IMR-90 (cell line): ENCODE measurements around the gene SLC28A2. TPM values are rescaled to one million over a fixed set of nuclear protein-coding genes. Genes with fewer than 3 reads are reported as not detected.

Experiments
- ATAC-seq: fragments of 200-7000 bp; cut with Tn5 transposase; 2 replicates; pipeline ENCODE4 v1.9.1; 2020; ENCODE audit warnings: low read depth, mild to moderate bottlenecking, moderate library complexity
- BruUV-seq: library from RNA; stranded (reverse); fragments of 400-500 nt; replicated peaks from 2 replicates; lab custom pipeline; 2021; lab: Mats Ljungman, UMichigan
- CTCF ChIA-PET: fragments of 300-600 bp; formaldehyde crosslinking; extraction: SDS; loops from one replicate; lab custom pipeline; 2021; ENCODE audit warnings: antibody characterized with exemption; lab: Yijun Ruan, JAX
- POLR2A ChIA-PET: fragments of 300-600 bp; sonication (Branson Sonifier 250); formaldehyde crosslinking; loops from one replicate; lab custom pipeline; 2022; ENCODE audit warnings: antibody characterized with exemption; ENCODE audit not compliant: unreplicated experiment; lab: Charles Lee
- DNase-seq: peaks from one replicate; pipeline ENCODE4 v3.0.0; 2013
- H2AFZ ChIP-seq: replicated peaks from 2 replicates; pipeline ENCODE3; 2013; ENCODE audit warnings: low read length, mild to moderate bottlenecking; ENCODE audit not compliant: poor library complexity
- H2AK5ac ChIP-seq: 2 replicates; pipeline ENCODE4 v1.6.1; 2013; ENCODE audit warnings: low read depth, low read length, inconsistent platforms
- H2AK9ac ChIP-seq: replicated peaks from 2 replicates; pipeline ENCODE3; 2013; ENCODE audit warnings: mild to moderate bottlenecking, low read depth, low read length, moderate library complexity; ENCODE audit not compliant: poor library complexity
- H2BK120ac ChIP-seq: 2 replicates; pipeline ENCODE4 v1.6.1; 2013; ENCODE audit warnings: low read depth, low read length, inconsistent platforms
- H2BK15ac ChIP-seq: 3 replicates; pipeline ENCODE4 v1.6.1; 2013; ENCODE audit warnings: low read depth, low read length, inconsistent platforms
- H2BK20ac ChIP-seq: 2 replicates; pipeline ENCODE4 v1.6.1; 2013; ENCODE audit warnings: low read depth, mild to moderate bottlenecking, inconsistent platforms, low read length, moderate library complexity
- H2BK5ac ChIP-seq: 2 replicates; pipeline ENCODE4 v1.6.1; 2013; ENCODE audit warnings: mild to moderate bottlenecking, low read depth, low read length, inconsistent platforms; ENCODE audit not compliant: poor library complexity, severe bottlenecking
- H3K14ac ChIP-seq: replicated peaks from 2 replicates; pipeline ENCODE4 v1.6.1; 2013; ENCODE audit warnings: low read depth, low read length, inconsistent platforms
- H3K18ac ChIP-seq: 2 replicates; pipeline ENCODE4 v1.6.1; 2013; ENCODE audit warnings: low read depth, low read length, control low read depth
- H3K23ac ChIP-seq: 2 replicates; pipeline ENCODE4 v1.6.1; 2013; ENCODE audit warnings: low read depth, low read length, inconsistent platforms
- H3K27ac ChIP-seq: 2 replicates; pipeline ENCODE4 v1.5.1; 2013; ENCODE audit warnings: mild to moderate bottlenecking, control low read depth, low read length; ENCODE audit not compliant: insufficient read depth
- H3K27me3 ChIP-seq: 2 replicates; pipeline ENCODE4 v1.6.1; 2013; ENCODE audit warnings: low read length; ENCODE audit not compliant: control insufficient read depth, insufficient read depth
- H3K36me3 ChIP-seq: 2 replicates; pipeline ENCODE4 v1.6.1; 2013; ENCODE audit warnings: low read length, mixed read lengths; ENCODE audit not compliant: control insufficient read depth, insufficient read depth
- H3K4ac ChIP-seq: 2 replicates; pipeline ENCODE4 v1.6.1; 2013; ENCODE audit warnings: low read depth, low read length, inconsistent platforms
- H3K4me1 ChIP-seq: 2 replicates; pipeline ENCODE4 v1.6.1; 2013; ENCODE audit warnings: low read length, mixed read lengths; ENCODE audit not compliant: control insufficient read depth, insufficient read depth
- H3K4me2 ChIP-seq: 2 replicates; pipeline ENCODE4 v1.6.1; 2013; ENCODE audit warnings: low read depth, mild to moderate bottlenecking, control low read depth, low read length, moderate library complexity
- H3K4me3 ChIP-seq: 2 replicates; pipeline ENCODE4 v1.5.1; 2013; ENCODE audit warnings: low read depth, mild to moderate bottlenecking, control low read depth, low read length, moderate library complexity; ENCODE audit not compliant: insufficient read depth
- H3K56ac ChIP-seq: 2 replicates; pipeline ENCODE4 v1.6.1; 2013; ENCODE audit warnings: low read length, inconsistent platforms; ENCODE audit not compliant: insufficient read depth; ENCODE audit errors: extremely low read depth
- H3K79me1 ChIP-seq, 2 experiments: 2 replicates each; pipeline ENCODE4 v1.6.1; 2013; ENCODE audit warnings: low read length in 2 of 2, inconsistent platforms in 1 of 2, low read depth in 1 of 2
- H3K9ac ChIP-seq: 2 replicates; pipeline ENCODE4 v1.6.1; 2013; ENCODE audit warnings: low read depth, low read length, control low read depth
- H3K9me1 ChIP-seq: 2 replicates; pipeline ENCODE4 v1.6.1; 2013; ENCODE audit warnings: low read length, inconsistent platforms; ENCODE audit not compliant: insufficient read depth
- H3K9me3 ChIP-seq: 2 replicates; pipeline ENCODE4 v1.6.1; 2013; ENCODE audit warnings: low read length; ENCODE audit not compliant: control insufficient read depth, insufficient read depth
- H4K20me1 ChIP-seq: 2 replicates; pipeline ENCODE4 v1.6.1; 2013; ENCODE audit warnings: low read length, inconsistent platforms; ENCODE audit not compliant: insufficient read depth
- H4K5ac ChIP-seq: 2 replicates; pipeline ENCODE4 v1.6.1; 2013; ENCODE audit warnings: mild to moderate bottlenecking, low read depth, low read length, control low read depth
- H4K8ac ChIP-seq, 2 experiments: 2 replicates each; pipeline ENCODE4 v1.6.1; 2013; ENCODE audit warnings: low read depth in 2 of 2, low read length in 2 of 2, control low read depth in 1 of 2, inconsistent platforms in 1 of 2
- H4K91ac ChIP-seq: 2 replicates; pipeline ENCODE4 v1.6.1; 2013; ENCODE audit warnings: low read depth, low read length, inconsistent platforms; ENCODE audit not compliant: insufficient read depth
- BHLHE40 ChIP-seq: fragments of 150-350 bp; IDR thresholded peaks from 2 replicates; pipeline ENCODE4 v1.6.1; 2016; ENCODE audit warnings: mild to moderate bottlenecking, low read depth, low read length
- CEBPB ChIP-seq: IDR thresholded peaks from 2 replicates; pipeline ENCODE4 v1.6.1; 2012; ENCODE audit warnings: low read depth, low read length, improper control_type of control experiment
- CHD1 ChIP-seq: IDR thresholded peaks from 2 replicates; pipeline ENCODE4 v1.6.1; 2012; ENCODE audit warnings: low read depth, low read length, improper control_type of control experiment
- ELK1 ChIP-seq: fragments of 150-350 bp; IDR thresholded peaks from 2 replicates; pipeline ENCODE4 v1.6.1; 2016; ENCODE audit warnings: low read depth, mild to moderate bottlenecking, low read length, moderate library complexity, borderline replicate concordance
- FOS ChIP-seq: fragments of 150-350 bp; IDR thresholded peaks from 2 replicates; pipeline ENCODE4 v1.6.1; 2016; ENCODE audit warnings: low read depth, low read length
- MAFK ChIP-seq: IDR thresholded peaks from 2 replicates; pipeline ENCODE4 v1.6.1; 2012; ENCODE audit warnings: low read depth, low read length, improper control_type of control experiment
- MAZ ChIP-seq: IDR thresholded peaks from 2 replicates; pipeline ENCODE4 v1.6.1; 2012; ENCODE audit warnings: low read depth, mild to moderate bottlenecking, low read length, improper control_type of control experiment, moderate library complexity, borderline replicate concordance
- MXI1 ChIP-seq: IDR thresholded peaks from 2 replicates; pipeline ENCODE4 v1.6.1; 2012; ENCODE audit warnings: low read depth, mild to moderate bottlenecking, low read length, moderate library complexity, borderline replicate concordance
- NFE2L2 ChIP-seq: fragments of 150-350 bp; IDR thresholded peaks from 2 replicates; pipeline ENCODE4 v1.6.1; 2016; ENCODE audit warnings: low read depth, mild to moderate bottlenecking, low read length
- POLR2A ChIP-seq: IDR thresholded peaks from 2 replicates; pipeline ENCODE4 v1.6.1; 2012; ENCODE audit warnings: mild to moderate bottlenecking, low read depth, low read length
- RAD21 ChIP-seq: IDR thresholded peaks from 2 replicates; pipeline ENCODE4 v1.6.1; 2012; ENCODE audit warnings: low read length, improper control_type of control experiment
- RCOR1 ChIP-seq: IDR thresholded peaks from 2 replicates; pipeline ENCODE4 v1.6.1; 2012; ENCODE audit warnings: mild to moderate bottlenecking, low read length, improper control_type of control experiment; ENCODE audit not compliant: insufficient replicate concordance
- RFX5 ChIP-seq: IDR thresholded peaks from 2 replicates; pipeline ENCODE4 v1.8.0; 2012; ENCODE audit warnings: low read depth, mild to moderate bottlenecking, low read length, moderate library complexity
- SMC3 ChIP-seq: fragments of 150-350 bp; IDR thresholded peaks from 2 replicates; pipeline ENCODE4 v1.6.1; 2016; ENCODE audit warnings: low read depth, mild to moderate bottlenecking, antibody characterized with exemption, low read length, moderate library complexity
- USF2 ChIP-seq: fragments of 150-350 bp; IDR thresholded peaks from 2 replicates; pipeline ENCODE4 v1.6.1; 2017; ENCODE audit warnings: mild to moderate bottlenecking, antibody characterized with exemption, low read length, low read depth
- WGBS, 2 experiments: methylation state at CpG; one replicate each; pipeline versions ENCODE4 v1.1.5 to v1.1.7; 2013; ENCODE audit warnings: missing lambda C conversion rate in 2 of 2; ENCODE audit not compliant: insufficient read length in 1 of 2; ENCODE audit errors: extremely low coverage in 2 of 2; 5-methylcytosine and 5-hydroxymethylcytosine counted together
- dilution Hi-C: fragments of 300-500 bp; cut with HindIII; formaldehyde crosslinking; loops from one replicate; pipeline ENCODE4 v1.14.3; 2018; ENCODE audit warnings: low sequenced_read_pairs; ENCODE audit not compliant: unreplicated experiment
- in situ Hi-C: fragments of 300-500 bp; cut with MboI; formaldehyde crosslinking; loops from 3 replicates; pipeline ENCODE4 v1.14.3; 2019; ENCODE audit warnings: low sequenced_read_pairs, inconsistent platforms, mixed read lengths
- intact Hi-C: fragments of 100-400 bp; cut with micrococcal nuclease; formaldehyde crosslinking; loops from 2 replicates; pipeline ENCODE4 v1.10.0; 2022
- polyA plus RNA-seq, 3 experiments: library from polyadenylated mRNA; depleted of rRNA; stranded (reverse); fragments of >200 nt; gene quantifications; 2 replicates each; pipeline ENCODE4 v1.2.3, GENCODE V29; 2012; ENCODE audit warnings: low replicate concordance in 1 of 3
- total RNA-seq: library from RNA; depleted of rRNA; stranded (reverse); fragments of >200 nt; gene quantifications from 2 replicates; pipeline ENCODE4 v1.2.3, GENCODE V29; 2012
- TF ChIP-seq, protein P1 (sequence below): conservative IDR thresholded peaks from 2 replicates; pipeline ENCODE4 v1.5.1; 2012; ENCODE audit warnings: mild to moderate bottlenecking, low read depth, low read length, improper control_type of control experiment

Gene SLC28A2
- total and polyA plus RNA-seq, 2 of the 4 experiments (the other 2 are of a cell fraction) = not detected

GRCh38 chr15:45265506-45265905 is 13.5 kb downstream of the SLC28A2 start:
- Histone ChIP-seq H3K4me2 (no peak overlapping the region), H4K91ac (no peak overlapping the region), H3K9me3 (no peaks in the 10 kb centered on the region), H3K36me3 (no peaks in the 10 kb centered on the region), H3K4me3 (no peak overlapping the region), H3K9ac (no peak overlapping the region), H2BK5ac (no peak overlapping the region), H4K5ac (no peak overlapping the region), H3K4me1 (no peaks in the 10 kb centered on the region), H3K27ac (no peak overlapping the region), H3K56ac (no peak overlapping the region), H2AFZ (no peak overlapping the region), H3K79me1 (no peaks in the 10 kb centered on the region), H3K23ac (no peak overlapping the region), H4K8ac (no peak overlapping the region), H3K9me1 (no peaks in the 10 kb centered on the region), H2AK9ac (no peak overlapping the region), H3K27me3 (peaks cover 2% of the 10 kb centered on the region; the same call in 1 of the 2 replicates), H3K4ac (no peak overlapping the region), H3K14ac (no peak overlapping the region), H2BK15ac (no peak overlapping the region), H2AK5ac (no peak overlapping the region), H2BK20ac (no peak overlapping the region), H4K20me1 (no peaks in the 10 kb centered on the region), H2BK120ac (no peak overlapping the region), H3K18ac (no peak overlapping the region)
- WGBS, 2 experiments = 60% methylated on average over 1 of the region's 3 CpGs; no CpG with 5 or more reads in 1 of the 2 experiments
- in situ Hi-C loops (no loop called here), dilution Hi-C loops (no loop called here), intact Hi-C loops (no loop called here)
- no peak for DNase-seq
- no TSS peak for BruUV-seq
- POLR2A ChIA-PET = no interaction called here
- CTCF ChIA-PET = no interaction called here
- TF ChIP-seq CHD1 (no peak), MAFK (no peak), ELK1 (no peak), RAD21 (no peak), MXI1 (no peak), MAZ (no peak), CEBPB (no peak), BHLHE40 (no peak), NFE2L2 (no peak), RFX5 (no peak), POLR2A (no peak), FOS (no peak), SMC3 (no peak), USF2 (no peak), RCOR1 (no peak)
- TF ChIP-seq, protein P1, sequence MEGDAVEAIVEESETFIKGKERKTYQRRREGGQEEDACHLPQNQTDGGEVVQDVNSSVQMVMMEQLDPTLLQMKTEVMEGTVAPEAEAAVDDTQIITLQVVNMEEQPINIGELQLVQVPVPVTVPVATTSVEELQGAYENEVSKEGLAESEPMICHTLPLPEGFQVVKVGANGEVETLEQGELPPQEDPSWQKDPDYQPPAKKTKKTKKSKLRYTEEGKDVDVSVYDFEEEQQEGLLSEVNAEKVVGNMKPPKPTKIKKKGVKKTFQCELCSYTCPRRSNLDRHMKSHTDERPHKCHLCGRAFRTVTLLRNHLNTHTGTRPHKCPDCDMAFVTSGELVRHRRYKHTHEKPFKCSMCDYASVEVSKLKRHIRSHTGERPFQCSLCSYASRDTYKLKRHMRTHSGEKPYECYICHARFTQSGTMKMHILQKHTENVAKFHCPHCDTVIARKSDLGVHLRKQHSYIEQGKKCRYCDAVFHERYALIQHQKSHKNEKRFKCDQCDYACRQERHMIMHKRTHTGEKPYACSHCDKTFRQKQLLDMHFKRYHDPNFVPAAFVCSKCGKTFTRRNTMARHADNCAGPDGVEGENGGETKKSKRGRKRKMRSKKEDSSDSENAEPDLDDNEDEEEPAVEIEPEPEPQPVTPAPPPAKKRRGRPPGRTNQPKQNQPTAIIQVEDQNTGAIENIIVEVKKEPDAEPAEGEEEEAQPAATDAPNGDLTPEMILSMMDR = no peak
- ATAC-seq = no peak
